ENCODE results near the gene TPRA1. TPM values are rescaled to one million over a fixed set of nuclear protein-coding genes. Genes with fewer than 3 reads are reported as not detected.

TPRA1 gene
- total RNA-seq, 1 experiment from 2014 or later = 35.1 TPM

- BruUV-seq (replicated peaks) = no TSS peak
- no peaks in the 10 kb centered on the region for H3K79me2 ChIP-seq (ENCODE audit: insufficient read depth, low read length)
- H2AFZ ChIP-seq (ENCODE audit: low read depth, low read length, poor library complexity, severe bottlenecking) = no peak overlapping the region
- intact Hi-C loops (cut with micrococcal nuclease) = no loop called here
- H3K9me3 ChIP-seq (ENCODE audit: control insufficient read depth in 1 of 2, insufficient read depth in 1 of 2, low read depth in 1 of 2, low read length in 2 of 2) = no peaks in the 10 kb centered on the region
- H3K4me1 ChIP-seq (ENCODE audit: control insufficient read depth in 1 of 2, insufficient read depth in 2 of 2, low read length in 2 of 2) = no peaks in the 10 kb centered on the region
- no peaks in the 10 kb centered on the region for H3K36me3 ChIP-seq (ENCODE audit: control insufficient read depth in 1 of 2, insufficient read depth in 2 of 2, low read length in 2 of 2)
- H3K4me2 ChIP-seq (ENCODE audit: low read length) = no peak overlapping the region
- H3K27ac ChIP-seq (ENCODE audit: low read depth, low read length) = no peak overlapping the region
- POLR2A ChIA-PET = no interaction called here
- RAD21 ChIA-PET (ENCODE audit: low non-redundant PET in 1 of 2, low total read pairs in 2 of 2, uncharacterized antibody in 2 of 2, unreplicated experiment in 2 of 2) = no interaction called here
- ATAC-seq (no peak), DNase-seq (ENCODE audit: low read depth, low spot score) (no peak)
- H3K27me3 ChIP-seq (ENCODE audit: insufficient read depth, low read length) = peaks cover 6% of the 10 kb centered on the region; the same call in 1 of the 2 replicates
- H3K9me2 ChIP-seq (ENCODE audit: insufficient read depth) = no peaks in the 10 kb centered on the region
- H3K4me3 ChIP-seq (replicated peaks in 1 of 2; ENCODE audit: low read depth in 1 of 2, low read length in 2 of 2) = no peak overlapping the region
- no peak for TF ChIP-seq YY1 (IDR thresholded peaks at IDR 0.05; ENCODE audit: extremely low read depth, insufficient replicate concordance, low read depth, low read length)
- TF ChIP-seq FOSL1 (IDR thresholded peaks at IDR 0.05; ENCODE audit: low read depth) = no peak
- no peak for TF ChIP-seq CEBPB (IDR thresholded peaks at IDR 0.05; ENCODE audit: low read depth)
- TF ChIP-seq MAX (IDR thresholded peaks at IDR 0.05) = no peak
- no peak for TF ChIP-seq POLR2A (IDR thresholded peaks at IDR 0.05; ENCODE audit: borderline replicate concordance, extremely low read depth, insufficient read depth, insufficient read length)
- TF ChIP-seq ZFX (IDR thresholded peaks at IDR 0.05) = no peak
- no peak overlapping the region for H3K9ac ChIP-seq (ENCODE audit: low read length)
- CTCF ChIA-PET = no interaction called here
- no peaks in the 10 kb centered on the region for H4K20me1 ChIP-seq (ENCODE audit: insufficient read depth)
Observed at GRCh38 chr3:127534161-127534451, 56.4 kb downstream of the TPRA1 start.

- POLR2A ChIA-PET = no interaction called here
- CTCF ChIA-PET = no interaction called here
- Histone ChIP-seq H3K79me2 (ENCODE audit: insufficient read depth, low read length) (no peaks in the 10 kb centered on the region), H3K4me1 (ENCODE audit: control insufficient read depth in 1 of 2, insufficient read depth in 2 of 2, low read length in 2 of 2) (no peaks in the 10 kb centered on the region), H3K9me2 (ENCODE audit: insufficient read depth) (no peaks in the 10 kb centered on the region), H2AFZ (ENCODE audit: low read depth, low read length, poor library complexity, severe bottlenecking) (no peak overlapping the region), H3K4me3 (replicated peaks in 1 of 2; ENCODE audit: low read depth in 1 of 2, low read length in 2 of 2) (no peak overlapping the region), H3K36me3 (ENCODE audit: control insufficient read depth in 1 of 2, insufficient read depth in 2 of 2, low read length in 2 of 2) (no peaks in the 10 kb centered on the region), H3K9me3 (ENCODE audit: control insufficient read depth in 1 of 2, insufficient read depth in 1 of 2, low read depth in 1 of 2, low read length in 2 of 2) (no peaks in the 10 kb centered on the region), H3K9ac (ENCODE audit: low read length) (no peak overlapping the region), H3K27ac (ENCODE audit: low read depth, low read length) (no peak overlapping the region), H3K4me2 (ENCODE audit: low read length) (no peak overlapping the region), H4K20me1 (ENCODE audit: insufficient read depth) (no peaks in the 10 kb centered on the region), H3K27me3 (ENCODE audit: insufficient read depth, low read length) (no peaks in the 10 kb centered on the region)
- no peak for TF ChIP-seq CBX3 (IDR thresholded peaks at IDR 0.05; ENCODE audit: low read depth)
- TF ChIP-seq REST (IDR thresholded peaks at IDR 0.05; ENCODE audit: low read depth) = no peak
- TF ChIP-seq POLR2A (IDR thresholded peaks at IDR 0.05; ENCODE audit: borderline replicate concordance, extremely low read depth, insufficient read depth, insufficient read length) = no peak
- RAD21 ChIA-PET (ENCODE audit: low non-redundant PET in 1 of 2, low total read pairs in 2 of 2, uncharacterized antibody in 2 of 2, unreplicated experiment in 2 of 2) = no interaction called here
- intact Hi-C loops (cut with micrococcal nuclease) = no loop called here
- ATAC-seq = no peak
- DNase-seq (ENCODE audit: low read depth, low spot score) = no peak
- no TSS peak for BruUV-seq (replicated peaks)
Observed at GRCh38 chr3:127532561-127533203, 57.9 kb downstream of the TPRA1 start.
